KMS-11 (cell line): Measurements from ENCODE around the gene PTPRN2.

ENCODE experiments used
- H2AFZ ChIP-seq: fragments of 200-600 bp; sonication (generic); 2 replicates; pipeline ENCODE4 v1.6.1; 2016; ENCODE audit warnings: antibody characterized with exemption, mixed run types, low read depth
- H3K27ac ChIP-seq: fragments of 200-600 bp; sonication (generic); 2 replicates; pipeline ENCODE4 v1.6.1; 2016; ENCODE audit warnings: mild to moderate bottlenecking, mixed run types
- H3K27me3 ChIP-seq: fragments of 200-600 bp; sonication (generic); 2 replicates; pipeline ENCODE4 v1.6.1; 2017; ENCODE audit warnings: mild to moderate bottlenecking, low read depth, mixed run types, moderate library complexity; ENCODE audit not compliant: insufficient read depth
- H3K36me3 ChIP-seq: fragments of 200-600 bp; sonication (generic); 2 replicates; pipeline ENCODE4 v1.6.1; 2017; ENCODE audit warnings: mild to moderate bottlenecking, mixed run types; ENCODE audit not compliant: insufficient read depth
- H3K4me1 ChIP-seq: fragments of 200-600 bp; sonication (generic); 2 replicates; pipeline ENCODE4 v1.6.1; 2016; ENCODE audit warnings: mild to moderate bottlenecking, low read depth, mixed run types; ENCODE audit not compliant: poor library complexity, severe bottlenecking
- H3K4me2 ChIP-seq: fragments of 200-600 bp; sonication (generic); 2 replicates; pipeline ENCODE4 v1.7.0; 2016; ENCODE audit warnings: mild to moderate bottlenecking, mixed run types
- H3K4me3 ChIP-seq: fragments of 200-600 bp; sonication (generic); IDR thresholded peaks from 2 replicates; pipeline ENCODE4 v1.6.1; 2017; ENCODE audit warnings: low read depth, low read length, mixed read lengths; ENCODE audit not compliant: insufficient read depth
- H3K79me2 ChIP-seq: fragments of 200-600 bp; sonication (generic); 2 replicates; pipeline ENCODE4 v1.6.1; 2016; ENCODE audit warnings: low read depth, mixed run types; ENCODE audit not compliant: insufficient read depth
- H3K9ac ChIP-seq: fragments of 200-600 bp; sonication (generic); 2 replicates; pipeline ENCODE4 v1.6.1; 2016; ENCODE audit warnings: mild to moderate bottlenecking, mixed run types
- H4K20me1 ChIP-seq: fragments of 200-600 bp; sonication (generic); 2 replicates; pipeline ENCODE4 v1.6.1; 2016; ENCODE audit warnings: mild to moderate bottlenecking, mixed run types; ENCODE audit not compliant: insufficient read depth
- TF ChIP-seq, protein P1 (sequence below): fragments of 200-600 bp; sonication (generic); conservative IDR thresholded peaks from 2 replicates; pipeline ENCODE4 v1.6.1; 2017; ENCODE audit warnings: low read depth, mild to moderate bottlenecking, antibody characterized with exemption, low read length, moderate library complexity, mixed read lengths

The PTPRN2 gene

DNA sequence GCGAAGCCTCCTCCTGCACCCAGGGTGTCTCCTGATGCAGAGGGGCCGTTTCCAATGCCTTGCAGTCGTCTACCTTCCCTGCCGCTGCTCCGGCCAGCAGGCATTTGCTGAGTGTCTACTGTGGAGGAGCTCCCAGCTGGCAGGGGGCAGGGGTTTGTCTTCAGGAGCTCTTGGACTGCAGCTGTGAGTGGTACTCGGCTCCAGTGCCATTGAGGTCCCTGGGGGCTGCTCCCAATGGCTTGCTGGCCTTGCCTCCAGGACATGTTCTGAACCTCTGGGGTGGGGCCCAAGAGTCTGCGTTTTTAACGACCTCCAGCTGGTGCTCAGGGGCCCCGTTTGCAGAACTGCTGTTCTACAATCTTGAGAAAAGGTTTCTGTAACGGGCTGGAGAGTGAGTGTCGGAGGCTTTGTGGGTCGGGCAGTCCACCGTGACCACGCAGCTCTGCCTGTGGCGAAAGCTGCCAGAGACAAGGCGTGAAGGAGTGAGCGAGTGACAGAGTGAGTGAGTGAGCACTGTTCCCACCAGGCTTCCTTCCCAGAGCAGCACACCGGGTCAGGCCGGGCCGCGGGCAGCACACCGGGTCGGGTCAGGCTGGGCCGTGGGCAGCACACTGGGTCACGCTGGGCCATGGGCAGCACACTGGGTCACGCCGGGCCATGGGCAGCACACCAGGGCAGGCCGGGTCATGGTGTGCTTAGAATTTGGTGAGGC is 520.2 kb downstream of the PTPRN2 start:
- TF ChIP-seq, protein P1, sequence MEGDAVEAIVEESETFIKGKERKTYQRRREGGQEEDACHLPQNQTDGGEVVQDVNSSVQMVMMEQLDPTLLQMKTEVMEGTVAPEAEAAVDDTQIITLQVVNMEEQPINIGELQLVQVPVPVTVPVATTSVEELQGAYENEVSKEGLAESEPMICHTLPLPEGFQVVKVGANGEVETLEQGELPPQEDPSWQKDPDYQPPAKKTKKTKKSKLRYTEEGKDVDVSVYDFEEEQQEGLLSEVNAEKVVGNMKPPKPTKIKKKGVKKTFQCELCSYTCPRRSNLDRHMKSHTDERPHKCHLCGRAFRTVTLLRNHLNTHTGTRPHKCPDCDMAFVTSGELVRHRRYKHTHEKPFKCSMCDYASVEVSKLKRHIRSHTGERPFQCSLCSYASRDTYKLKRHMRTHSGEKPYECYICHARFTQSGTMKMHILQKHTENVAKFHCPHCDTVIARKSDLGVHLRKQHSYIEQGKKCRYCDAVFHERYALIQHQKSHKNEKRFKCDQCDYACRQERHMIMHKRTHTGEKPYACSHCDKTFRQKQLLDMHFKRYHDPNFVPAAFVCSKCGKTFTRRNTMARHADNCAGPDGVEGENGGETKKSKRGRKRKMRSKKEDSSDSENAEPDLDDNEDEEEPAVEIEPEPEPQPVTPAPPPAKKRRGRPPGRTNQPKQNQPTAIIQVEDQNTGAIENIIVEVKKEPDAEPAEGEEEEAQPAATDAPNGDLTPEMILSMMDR = no peak
- H2AFZ ChIP-seq = no peak overlapping the region
- no peaks in the 10 kb centered on the region for H3K79me2 ChIP-seq
- no peak overlapping the region for H3K27ac ChIP-seq
- no peaks in the 10 kb centered on the region for H3K36me3 ChIP-seq
- H3K4me1 ChIP-seq = no peaks in the 10 kb centered on the region
- H3K4me3 ChIP-seq = no peak overlapping the region
- H4K20me1 ChIP-seq = no peaks in the 10 kb centered on the region
- no peak overlapping the region for H3K9ac ChIP-seq
- H3K4me2 ChIP-seq = no peak overlapping the region
- H3K27me3 ChIP-seq = no peaks in the 10 kb centered on the region

DNA sequence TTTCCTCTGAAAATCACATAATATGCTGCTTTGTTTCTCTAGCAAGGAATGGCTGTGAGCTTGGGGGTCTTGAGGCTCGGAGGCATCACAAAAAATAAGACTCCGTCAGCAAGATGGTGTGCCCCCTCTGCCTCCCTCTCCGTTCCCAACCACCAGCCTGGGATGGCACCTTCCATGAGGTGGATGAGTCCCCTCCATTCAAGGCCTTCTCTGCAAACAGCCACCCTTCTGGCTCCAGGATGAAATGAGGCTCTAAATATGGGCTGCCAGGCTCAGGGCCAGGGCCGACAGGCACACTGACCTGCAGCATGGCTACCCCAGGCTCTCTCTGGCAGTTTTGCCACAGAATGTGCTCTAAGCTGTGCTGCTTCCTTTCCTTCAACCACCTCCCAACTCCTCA is 521.5 kb downstream of the PTPRN2 start:
- H4K20me1 ChIP-seq = no peaks in the 10 kb centered on the region
- no peaks in the 10 kb centered on the region for H3K4me1 ChIP-seq
- TF ChIP-seq, protein P1 = no peak
- H3K27ac ChIP-seq = no peak overlapping the region
- H3K9ac ChIP-seq = no peak overlapping the region
- no peak overlapping the region for H3K4me3 ChIP-seq
- no peaks in the 10 kb centered on the region for H3K36me3 ChIP-seq
- no peaks in the 10 kb centered on the region for H3K27me3 ChIP-seq
- no peaks in the 10 kb centered on the region for H3K79me2 ChIP-seq
- H2AFZ ChIP-seq = no peak overlapping the region
- H3K4me2 ChIP-seq = no peak overlapping the region

DNA sequence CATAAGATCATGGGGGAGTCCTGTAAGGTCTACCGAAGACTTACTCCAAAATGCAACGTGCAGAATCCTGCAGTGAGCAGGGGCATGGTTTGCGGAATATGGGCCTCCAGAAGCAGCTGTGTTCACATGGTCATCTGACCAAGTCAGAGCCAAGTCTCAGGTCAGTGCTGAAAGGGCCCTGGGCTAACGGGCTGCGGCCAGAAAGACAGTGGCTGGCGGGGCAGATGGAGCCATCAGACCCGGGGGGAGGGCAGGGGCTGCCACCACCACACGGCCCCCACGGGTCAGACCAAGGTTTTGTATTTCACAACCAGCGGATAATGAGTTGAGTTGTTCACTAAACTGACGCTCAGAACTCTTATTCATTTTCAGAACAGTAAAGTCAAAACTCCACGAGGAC is 522.3 kb downstream of the PTPRN2 start:
- H3K4me2 ChIP-seq = no peak overlapping the region
- H3K79me2 ChIP-seq = no peaks in the 10 kb centered on the region
- no peaks in the 10 kb centered on the region for H4K20me1 ChIP-seq
- no peaks in the 10 kb centered on the region for H3K4me1 ChIP-seq
- TF ChIP-seq, protein P1 = no peak
- no peaks in the 10 kb centered on the region for H3K36me3 ChIP-seq
- H3K4me3 ChIP-seq = no peak overlapping the region
- H3K27ac ChIP-seq = no peak overlapping the region
- H2AFZ ChIP-seq = no peak overlapping the region
- no peaks in the 10 kb centered on the region for H3K27me3 ChIP-seq
- no peak overlapping the region for H3K9ac ChIP-seq

GRCh38 chr7:158064631-158065030 is 523.0 kb downstream of the PTPRN2 start:
- no peak overlapping the region for H3K4me3 ChIP-seq
- H3K79me2 ChIP-seq = no peaks in the 10 kb centered on the region
- no peak overlapping the region for H3K9ac ChIP-seq
- TF ChIP-seq, protein P1 = no peak
- H3K4me2 ChIP-seq = no peak overlapping the region
- H3K4me1 ChIP-seq = no peaks in the 10 kb centered on the region
- no peaks in the 10 kb centered on the region for H3K36me3 ChIP-seq
- no peak overlapping the region for H3K27ac ChIP-seq
- no peak overlapping the region for H2AFZ ChIP-seq
- no peaks in the 10 kb centered on the region for H3K27me3 ChIP-seq
- H4K20me1 ChIP-seq = no peaks in the 10 kb centered on the region
